Muscle of arm (tissue), 14 donors: ENCODE data around the gene UBAP1. TPM values are rescaled to one million over a fixed set of nuclear protein-coding genes. Genes with fewer than 3 reads are reported as not detected.
"Not testable (repeated sequence)": the region's sequence is repeated elsewhere in the genome, so short reads cannot be mapped to it uniquely, and the experiment has no call there.

Source experiments
- DNase-seq: peaks from one replicate; pipeline ENCODE4 v3.0.0-alpha.2; 2013
- long read RNA-seq, 11 donors: transcript quantifications; one replicate each; lab custom pipeline, GENCODE V29; 2026
- polyA plus RNA-seq, 12 donors: library from polyadenylated mRNA; unstranded; fragments of 120-200 nt; gene quantifications; one replicate each; pipeline ENCODE4 v1.2.1, GENCODE V29; 2013; ENCODE audit not compliant: insufficient read length in 12 of 12

UBAP1 gene
- polyA plus RNA-seq: 10 to 100 TPM in 11 of 12 donors, not detected in 1; 32.0 to 46.5 (median 39.3) TPM
- long read RNA-seq, donor 1, transcript UBAP1-201 (7 exons, 2,735 nt): major isoform, 5 of 77 reads
- long read RNA-seq, donor 1, partial matches to known transcripts: 72 of 77 reads
- long read RNA-seq, donor 1, other reads (novel, unspliced or antisense): 0 of 77 reads
- long read RNA-seq, donor 2, transcript UBAP1-201 (7 exons, 2,735 nt): major isoform, 7 of 68 reads
- long read RNA-seq, donor 2, partial matches to known transcripts: 58 of 68 reads
- long read RNA-seq, donor 2, other reads (novel, unspliced or antisense): 0 of 68 reads
- long read RNA-seq, donor 3, partial matches to known transcripts: 0 of 1 reads
- long read RNA-seq, donor 3, other reads (novel, unspliced or antisense): 0 of 1 reads
- long read RNA-seq, donor 4, transcript UBAP1-201 (7 exons, 2,735 nt): major isoform, 5 of 5 reads
- long read RNA-seq, donor 4, partial matches to known transcripts: 0 of 5 reads
- long read RNA-seq, donor 4, other reads (novel, unspliced or antisense): 0 of 5 reads
- long read RNA-seq, donor 5: 0 reads
- long read RNA-seq, donor 6, partial matches to known transcripts: 20 of 24 reads
- long read RNA-seq, donor 6, other reads (novel, unspliced or antisense): 0 of 24 reads
- long read RNA-seq, donor 7, partial matches to known transcripts: 0 of 2 reads
- long read RNA-seq, donor 7, other reads (novel, unspliced or antisense): 0 of 2 reads
- long read RNA-seq, donor 8, transcript UBAP1-201 (7 exons, 2,735 nt): major isoform, 8 of 71 reads
- long read RNA-seq, donor 8, partial matches to known transcripts: 63 of 71 reads
- long read RNA-seq, donor 8, other reads (novel, unspliced or antisense): 0 of 71 reads
- long read RNA-seq, donor 9, transcript UBAP1-201 (7 exons, 2,735 nt): major isoform, 7 of 36 reads
- long read RNA-seq, donor 9, partial matches to known transcripts: 27 of 36 reads
- long read RNA-seq, donor 9, other reads (novel, unspliced or antisense): 0 of 36 reads
- long read RNA-seq, donor 10, transcript UBAP1-201 (7 exons, 2,735 nt): major isoform, 9 of 16 reads
- long read RNA-seq, donor 10, partial matches to known transcripts: 7 of 16 reads
- long read RNA-seq, donor 10, other reads (novel, unspliced or antisense): 0 of 16 reads
- long read RNA-seq, donor 11, transcript UBAP1-201 (7 exons, 2,735 nt): major isoform, 12 of 90 reads
- long read RNA-seq, donor 11, partial matches to known transcripts: 76 of 90 reads
- long read RNA-seq, donor 11, other reads (novel, unspliced or antisense): 0 of 90 reads

DNA sequence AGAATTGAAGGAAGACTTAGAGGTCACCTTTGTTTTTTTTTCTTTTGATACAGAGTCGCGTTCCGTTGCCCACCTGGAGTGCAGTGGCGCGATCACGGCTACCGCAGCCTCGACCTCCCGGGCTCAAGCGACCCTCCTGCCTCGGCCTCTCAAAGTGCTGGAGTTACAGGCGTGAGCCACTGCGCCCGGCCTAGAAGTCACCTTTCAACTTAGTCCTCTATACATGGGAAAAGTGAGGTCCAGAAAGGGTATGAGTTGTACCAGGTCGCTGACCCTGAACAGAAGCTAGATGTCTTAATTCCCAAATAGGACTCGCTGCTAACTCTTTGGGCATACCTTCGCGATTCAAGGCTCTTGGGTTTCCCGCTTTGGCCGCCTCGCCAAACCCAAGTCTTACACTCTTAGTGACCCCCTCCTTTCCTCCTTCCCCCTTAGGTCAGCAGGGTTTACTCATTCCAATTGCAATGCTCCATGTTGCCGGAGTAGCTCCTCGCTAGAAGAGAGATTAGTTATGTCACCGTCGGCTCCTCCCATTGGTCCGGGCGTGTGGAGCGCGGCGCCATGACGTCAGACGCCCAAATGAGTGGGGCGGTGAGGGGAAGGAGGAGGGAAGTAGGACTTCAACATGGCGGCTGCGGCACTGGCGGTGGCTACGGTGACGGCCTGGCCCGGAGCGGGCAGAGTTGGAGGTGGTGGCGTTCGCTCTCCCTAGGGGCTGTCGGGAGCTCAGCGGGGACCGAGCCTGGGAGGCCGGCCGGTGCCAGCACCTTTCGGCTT lies at the start of gene UBAP1:
Gene UBAP1 (plus strand): TSS at position 608 of the 777 bp plus-strand sequence. CDS start 41,872 bp downstream, outside the sequence.
- DNase-seq: peak; percentile 98

DNA sequence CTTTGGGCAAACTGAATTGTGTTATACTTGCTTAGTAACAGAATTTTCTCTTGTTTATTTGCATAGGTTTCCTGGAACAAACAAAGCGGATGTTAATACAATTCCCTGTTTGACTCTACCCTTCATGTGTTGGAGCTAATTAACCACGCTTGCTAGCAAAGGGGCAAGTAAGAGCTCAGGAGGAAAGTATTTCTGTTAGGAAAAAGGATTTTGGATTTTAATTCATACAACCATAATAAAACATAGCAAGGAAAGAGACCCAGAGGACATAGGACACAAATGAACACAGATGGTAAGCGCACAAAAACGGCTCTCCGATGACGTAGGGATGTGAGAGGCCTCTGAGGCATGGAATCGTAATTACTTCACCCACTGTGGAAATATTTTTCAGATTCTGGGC lies 47.3 kb upstream of the UBAP1 start:
- DNase-seq: no peak

DNA sequence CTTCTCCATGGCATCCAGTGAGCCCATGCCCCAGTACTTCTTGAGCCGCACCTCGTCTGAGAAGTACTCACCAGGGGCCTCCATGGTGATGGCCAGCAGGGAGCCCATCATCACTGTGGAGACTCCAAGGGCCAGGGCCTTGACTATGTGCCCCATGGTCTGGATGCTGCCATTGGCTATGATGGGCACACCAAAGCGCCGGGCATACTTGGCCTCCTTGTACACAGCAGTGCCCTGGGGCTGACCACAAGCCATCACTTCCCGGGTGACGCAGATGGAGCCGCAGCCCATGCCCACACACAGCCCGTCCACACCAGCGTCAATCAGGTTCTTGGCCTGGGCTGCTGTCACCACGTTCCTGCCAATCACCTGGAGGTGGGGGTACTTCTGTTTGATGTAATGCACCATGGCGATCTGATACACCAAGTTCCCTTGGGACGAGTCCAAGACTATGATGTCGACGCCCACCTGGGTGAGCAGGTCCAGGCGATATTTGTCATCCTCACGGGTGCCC lies 45.4 kb upstream of the UBAP1 start:
- DNase-seq: no peak

DNA sequence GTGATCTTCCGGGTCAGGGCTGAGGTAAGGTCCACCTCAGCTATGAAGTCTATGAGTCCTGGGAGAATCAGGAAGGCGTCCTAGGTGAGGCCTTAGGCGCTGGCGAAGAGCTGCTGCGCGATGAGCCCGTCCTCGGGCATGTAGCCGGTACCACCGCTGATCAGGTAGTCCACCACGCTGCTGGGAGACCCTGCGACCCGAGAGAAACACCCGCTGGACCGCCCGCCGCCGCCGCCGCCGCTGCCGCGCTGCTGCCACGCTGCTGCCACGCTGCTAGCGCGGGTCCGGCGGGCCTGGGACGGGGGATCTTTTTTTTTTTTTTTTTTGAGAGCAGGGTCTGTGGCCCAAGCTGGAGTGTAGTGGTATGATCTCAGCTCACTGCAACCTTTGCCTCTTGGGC lies 44.3 kb upstream of the UBAP1 start:
- no peak for DNase-seq

DNA sequence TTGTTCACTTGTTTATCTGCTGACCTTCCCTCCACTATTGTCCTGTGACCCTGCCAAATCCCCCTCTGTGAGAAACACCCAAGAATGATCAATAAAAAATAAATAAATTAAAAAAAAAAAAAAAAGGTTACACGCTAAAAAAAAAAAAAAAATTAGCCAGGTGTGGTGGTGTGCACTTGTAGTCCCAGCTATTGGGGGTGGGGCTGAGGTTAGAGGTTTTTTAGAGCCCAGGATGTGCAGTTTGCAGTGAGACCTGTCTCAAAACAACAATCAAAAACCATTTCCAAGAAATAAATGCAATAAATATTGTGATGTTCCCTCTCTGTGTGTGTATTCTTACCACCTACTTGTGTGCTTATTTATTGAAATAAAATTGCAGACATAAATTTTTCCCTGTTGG lies 40.2 kb upstream of the UBAP1 start:
- DNase-seq: not testable (repeated sequence)

DNA sequence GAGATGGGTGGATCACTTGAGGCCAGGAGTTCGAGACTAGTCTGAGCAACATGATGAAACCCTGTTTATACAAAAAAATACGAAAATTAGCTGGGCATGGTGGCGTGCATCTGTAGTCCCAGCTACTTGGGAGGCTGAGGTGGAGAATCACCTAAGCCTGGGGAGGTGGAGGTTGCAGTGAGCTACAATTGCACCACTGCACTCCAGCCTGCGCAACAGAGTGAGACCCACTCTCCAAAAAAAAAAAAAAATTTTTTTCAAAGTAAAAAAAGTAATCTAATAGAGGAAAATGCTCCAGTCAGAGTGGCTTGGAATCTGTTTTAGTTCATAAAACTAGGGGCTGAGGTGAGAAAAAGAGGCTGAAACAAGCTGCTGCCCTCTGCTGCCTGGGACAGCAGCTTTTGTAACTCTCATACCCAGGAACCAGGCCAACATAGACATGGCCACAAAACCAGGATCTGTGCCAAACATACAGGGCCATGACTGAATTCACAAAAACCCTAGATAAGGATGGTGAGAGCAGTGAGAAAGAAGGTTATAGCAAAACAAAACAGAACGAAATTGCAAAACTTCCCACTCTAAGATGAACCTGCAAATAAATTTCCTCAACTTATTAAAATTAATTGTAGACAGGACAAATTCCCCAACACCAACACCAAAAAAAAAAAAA lies 39.2 kb upstream of the UBAP1 start:
- DNase-seq: no peak

DNA sequence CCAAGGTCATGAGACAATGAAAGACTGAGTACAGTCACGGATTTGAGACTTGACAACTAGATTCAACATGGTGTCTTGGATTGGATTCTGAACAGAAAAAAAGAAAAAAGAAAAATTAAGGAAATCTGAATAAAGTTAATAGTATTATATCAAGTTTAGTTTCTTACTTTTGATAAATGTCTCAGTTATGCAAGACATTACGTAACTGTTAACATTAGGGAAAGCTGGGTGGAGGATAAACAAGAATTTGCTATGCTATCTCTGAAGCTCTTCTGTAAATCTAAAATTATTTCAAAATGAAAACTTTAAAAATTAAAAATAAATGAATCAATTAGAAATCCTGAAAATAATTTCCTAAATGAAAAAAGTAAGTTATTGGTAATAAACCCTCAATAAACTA lies 38.0 kb upstream of the UBAP1 start:
- DNase-seq: no peak

DNA sequence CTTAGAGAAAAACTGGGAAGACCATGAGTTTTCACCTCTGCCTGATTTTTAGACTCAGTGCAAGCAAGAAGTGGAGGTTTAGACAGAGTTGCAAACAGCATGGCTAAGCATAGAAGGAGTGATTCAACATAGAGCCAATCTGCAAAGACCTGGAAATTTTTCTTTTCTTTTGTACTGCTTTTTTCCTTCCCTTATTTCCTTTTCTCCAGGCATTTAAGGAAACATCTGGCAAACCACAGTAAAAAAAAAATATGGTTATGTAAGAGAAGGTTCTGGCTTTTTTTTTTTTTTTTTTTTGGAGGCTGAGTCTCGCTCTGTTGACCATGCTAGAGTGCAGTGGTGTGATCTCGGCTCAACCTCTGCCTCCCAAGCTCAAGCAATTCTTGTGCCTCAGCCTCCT lies 35.7 kb upstream of the UBAP1 start:
- DNase-seq: no peak

DNA sequence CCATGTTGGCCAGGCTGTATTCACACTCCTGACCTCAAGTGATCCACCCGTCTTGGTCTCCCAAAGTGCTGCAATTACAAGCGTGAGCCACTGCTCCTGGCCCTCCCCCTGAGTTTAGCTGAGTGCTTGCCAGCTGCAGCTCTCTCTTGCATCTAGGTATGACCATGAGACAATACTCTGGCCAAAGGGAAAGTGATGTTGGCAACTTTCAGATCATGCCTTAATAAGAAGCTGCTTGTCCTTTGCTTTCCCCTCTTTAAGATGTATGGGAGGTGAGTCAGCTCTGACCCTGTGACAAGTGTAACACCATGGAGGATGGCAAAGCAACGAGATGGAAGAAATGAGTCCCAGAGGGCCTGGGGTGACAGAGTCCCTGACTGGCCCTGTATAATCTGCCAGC lies 33.7 kb upstream of the UBAP1 start:
- no peak for DNase-seq

DNA sequence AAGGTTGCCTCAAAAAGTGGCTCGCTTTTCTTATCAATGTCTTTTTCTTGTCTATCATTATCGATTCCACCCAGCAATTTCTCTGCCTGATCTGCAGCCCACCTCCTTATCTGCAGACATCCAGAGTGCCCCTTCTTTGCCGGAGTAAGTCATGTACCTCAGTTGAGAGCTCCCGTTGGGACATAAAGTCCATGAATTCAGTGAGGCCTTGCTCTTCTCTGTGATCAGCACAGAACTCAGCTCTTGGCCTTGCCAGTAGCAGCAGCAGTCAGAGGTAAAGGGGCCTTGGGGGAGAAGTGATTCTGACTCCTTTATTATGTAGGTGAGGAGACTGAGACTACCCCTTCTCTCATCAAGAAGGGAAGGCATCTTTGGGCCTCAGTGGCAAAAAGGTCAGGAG lies 27.4 kb upstream of the UBAP1 start:
- no peak for DNase-seq

DNA sequence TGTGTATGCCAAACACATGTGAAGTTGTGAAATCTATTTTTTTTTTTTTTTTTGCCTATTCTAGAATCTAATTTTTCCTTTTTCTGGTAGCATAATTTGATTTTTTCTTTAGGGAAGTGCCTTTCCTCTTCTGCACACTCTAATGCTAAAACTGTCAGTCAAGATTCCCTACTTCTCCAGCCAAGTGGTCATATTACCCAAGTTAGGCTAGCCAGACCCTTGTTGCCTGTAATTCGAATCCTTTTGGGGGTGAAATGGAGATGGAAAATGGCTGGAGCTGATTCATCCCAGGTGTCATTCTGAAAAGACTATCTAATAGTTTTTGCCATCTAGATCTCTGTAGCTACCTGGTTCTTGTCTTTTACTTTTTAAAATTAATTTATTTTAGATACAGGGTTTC lies 24.8 kb upstream of the UBAP1 start:
- no peak for DNase-seq

DNA sequence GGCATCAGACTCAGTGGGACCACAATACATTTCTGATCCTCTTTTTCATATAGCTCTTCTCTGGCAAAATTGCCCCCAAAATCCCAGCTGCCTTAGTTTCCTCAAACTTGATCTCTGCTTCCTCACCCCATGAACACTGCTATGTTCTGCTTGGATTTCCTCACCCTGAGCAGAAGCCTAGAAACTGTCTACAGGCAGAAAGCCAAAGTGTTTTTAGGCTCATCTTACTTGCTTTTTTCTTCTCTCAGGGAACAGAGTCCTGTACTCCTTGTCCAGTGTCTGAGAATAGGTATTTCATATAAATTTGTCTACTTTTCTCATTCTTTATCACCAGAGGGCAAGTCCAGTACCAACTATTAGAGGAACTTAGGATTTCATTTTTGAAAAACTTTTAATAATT lies 21.5 kb upstream of the UBAP1 start:
- DNase-seq: no peak

DNA sequence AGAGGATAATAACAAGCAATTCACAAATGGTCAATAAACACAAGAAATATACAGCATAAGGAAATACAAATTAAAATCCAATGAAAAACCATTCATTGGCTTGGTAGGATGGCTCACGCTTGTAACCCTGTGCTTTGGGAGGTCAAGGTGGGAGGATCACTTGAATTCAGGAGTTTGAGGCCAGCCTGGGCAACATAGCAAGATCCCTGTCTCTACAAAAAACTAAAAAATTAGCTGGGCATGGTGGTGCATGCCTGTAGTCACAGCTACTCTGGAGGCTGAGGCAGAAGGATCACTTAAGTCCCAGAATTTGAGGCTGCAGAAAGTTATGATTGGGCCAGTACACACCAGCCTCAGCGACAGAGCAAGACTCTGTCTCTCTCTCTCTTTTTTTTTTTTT lies 20.9 kb upstream of the UBAP1 start:
- no peak for DNase-seq

DNA sequence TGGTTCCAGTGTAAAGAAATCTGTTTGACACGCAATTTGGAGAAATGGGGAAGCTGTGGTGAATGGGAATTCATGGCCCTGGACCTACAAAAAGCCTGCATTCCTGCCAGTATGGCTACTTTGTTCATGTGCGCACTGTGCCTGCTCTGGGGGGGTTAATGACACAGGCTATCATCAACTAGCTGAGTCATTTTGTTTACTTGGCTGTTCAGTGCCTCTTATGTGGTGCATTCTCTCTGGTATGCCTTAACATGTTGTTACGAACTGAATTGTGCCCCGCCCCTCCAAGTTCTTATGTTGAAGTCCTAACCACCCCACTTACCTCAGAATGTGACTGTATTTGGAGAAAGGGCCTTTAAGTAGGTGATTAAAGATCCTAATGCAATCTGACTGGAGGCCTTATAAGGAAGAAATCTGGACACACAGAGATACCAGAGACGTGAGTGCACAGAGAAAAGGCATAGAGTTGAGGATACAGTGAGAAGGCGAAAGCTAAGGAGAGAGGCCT lies 20.4 kb upstream of the UBAP1 start:
- DNase-seq: no peak

DNA sequence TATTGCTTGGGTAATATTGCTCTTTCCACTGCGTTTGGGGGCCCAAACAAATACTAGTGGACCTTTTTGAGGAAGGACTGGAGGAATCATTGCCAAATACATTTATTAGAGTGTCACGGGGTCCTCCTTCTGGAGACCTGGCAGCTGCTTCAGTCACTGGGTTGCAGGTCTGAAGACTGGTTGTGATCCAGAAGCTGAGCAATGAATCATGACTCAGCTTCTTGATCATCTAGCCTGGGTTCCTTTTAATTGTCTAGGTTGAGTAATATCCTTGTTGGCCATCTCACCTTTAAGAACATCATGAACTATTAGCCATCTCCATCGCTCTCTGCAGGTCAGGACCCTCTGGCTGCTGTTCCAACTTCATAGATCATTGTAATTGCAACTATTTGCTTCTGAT lies 15.4 kb upstream of the UBAP1 start:
- no peak for DNase-seq

DNA sequence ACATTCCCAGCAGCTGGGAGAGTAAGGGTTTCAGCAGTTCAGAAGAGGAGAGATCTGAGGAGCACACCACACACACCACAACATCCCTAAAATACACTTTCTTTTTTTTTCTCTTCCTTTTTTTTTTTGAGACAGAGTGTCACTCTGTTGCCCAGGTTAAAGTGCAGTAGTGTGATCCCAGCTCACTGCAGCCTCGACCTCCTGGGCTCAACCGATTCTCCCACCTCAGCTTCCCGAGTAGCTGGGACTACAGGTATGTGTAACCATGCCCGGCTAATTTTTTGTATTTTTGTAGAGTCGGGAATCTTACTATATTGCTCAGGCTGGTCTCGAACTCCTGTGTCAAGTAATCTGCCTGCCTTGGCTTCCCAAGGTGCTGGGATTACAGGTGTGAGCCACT lies 9.7 kb upstream of the UBAP1 start:
- DNase-seq: no peak

DNA sequence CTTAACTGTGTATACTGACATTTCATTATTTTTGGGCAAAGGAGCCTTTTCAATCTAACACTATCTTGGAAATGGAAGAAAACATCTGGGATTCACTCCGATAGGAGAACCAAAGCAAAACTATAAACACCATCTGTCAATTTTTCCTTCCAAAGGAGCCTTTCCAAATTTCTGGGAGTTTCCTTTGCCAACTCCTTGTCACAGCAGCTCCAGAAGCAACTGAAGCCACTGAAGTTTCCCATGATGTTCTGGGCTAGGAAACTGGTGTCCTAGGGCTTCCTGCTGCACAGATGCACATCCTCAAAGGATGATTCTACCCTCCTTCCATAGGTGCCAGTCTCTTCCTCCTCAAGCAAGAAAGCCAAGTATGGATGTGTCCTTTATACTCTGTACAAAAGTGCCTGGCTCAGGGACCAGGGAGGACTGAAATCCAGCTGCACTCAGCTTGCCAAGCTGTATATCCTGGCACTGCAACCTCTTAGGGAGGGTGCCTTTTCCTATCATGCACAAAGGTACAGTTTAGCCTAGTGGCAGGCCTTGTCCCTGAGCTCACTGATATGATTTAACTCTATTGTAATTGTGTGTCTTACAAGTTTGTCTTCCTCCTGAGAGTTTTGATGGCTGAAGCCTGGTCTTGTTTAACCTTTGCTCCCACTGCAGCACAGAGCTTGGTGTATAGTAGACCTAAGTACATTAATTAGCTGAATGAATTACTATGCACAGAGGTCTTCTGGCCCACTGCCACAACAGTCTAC lies 8.4 kb upstream of the UBAP1 start:
- DNase-seq: peak; percentile 54

DNA sequence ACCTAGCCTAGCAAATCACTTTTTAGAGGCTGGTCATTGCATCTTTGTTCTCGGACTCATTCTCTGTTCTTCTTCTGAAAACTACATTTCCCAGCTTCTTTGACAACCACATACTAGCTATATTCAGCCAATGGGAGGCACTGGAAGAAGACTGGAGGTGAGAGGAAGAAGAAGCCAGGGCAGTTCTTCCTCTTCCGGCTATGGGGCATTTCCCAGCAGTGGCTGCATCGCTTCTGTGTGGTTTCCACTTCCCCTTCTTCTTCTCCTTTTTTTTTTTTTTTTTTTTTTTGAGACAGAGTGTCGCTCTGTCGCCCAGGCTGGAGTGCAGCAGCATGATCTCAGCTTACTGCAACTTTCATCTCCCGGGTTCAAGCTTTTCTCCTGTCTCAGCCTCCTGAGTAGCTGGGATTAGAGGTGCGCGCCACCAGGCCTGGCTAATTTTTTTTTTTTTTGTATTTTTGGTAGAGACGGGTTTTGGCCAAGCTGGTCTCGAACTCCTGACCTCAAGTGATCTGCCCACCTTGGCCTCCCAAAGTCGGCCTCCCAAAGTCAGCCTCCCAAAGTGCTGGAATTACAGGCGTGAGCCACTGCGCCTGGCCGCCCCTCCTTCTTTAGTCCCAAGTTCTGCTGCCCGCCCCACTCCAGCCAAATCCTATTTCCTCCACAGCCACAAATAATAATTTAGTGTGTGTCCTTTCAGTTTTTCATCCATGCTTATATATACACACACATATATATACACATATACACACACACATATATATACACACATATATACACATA lies 6.9 kb upstream of the UBAP1 start:
- no peak for DNase-seq

DNA sequence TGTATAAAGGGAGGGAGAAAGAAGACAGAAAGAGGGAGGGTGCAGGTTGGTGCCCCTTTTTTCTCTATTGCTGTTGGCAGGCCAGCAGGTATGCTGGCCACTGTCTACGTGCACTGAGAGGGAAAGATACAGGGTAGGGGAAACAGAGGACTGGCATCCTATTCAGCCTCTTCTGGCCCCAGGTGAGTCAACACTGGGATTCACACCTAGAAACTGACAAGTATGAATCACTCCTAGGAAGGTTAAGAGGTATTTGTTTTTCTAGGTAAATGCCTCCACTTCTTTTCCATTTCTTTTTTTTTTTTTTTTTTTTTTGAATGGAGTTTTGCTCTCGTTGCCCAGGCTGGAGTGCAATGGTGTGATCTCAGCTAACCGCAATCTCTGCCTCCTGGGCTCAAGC lies 2.8 kb upstream of the UBAP1 start:
- DNase-seq: no peak
